Prostate gland (tissue), 2 donors: ENCODE measurements around the gene DLGAP4. TPM values are rescaled to one million over a fixed set of nuclear protein-coding genes. Genes with fewer than 3 reads are reported as not detected.

Experiments
- DNase-seq: peaks from one replicate; pipeline ENCODE4 v3.0.0-alpha.2; 2019; ENCODE audit warnings: low spot score
- H3K27ac ChIP-seq, 2 donors: fragments of 200-600 bp; sonication (generic); 2 replicates each; pipeline ENCODE4 v1.5.1; 2017 to 2019
- H3K27me3 ChIP-seq: fragments of 200-600 bp; sonication (generic); replicated peaks from 2 replicates; pipeline ENCODE4 v1.5.1; 2019; ENCODE audit not compliant: insufficient read depth
- H3K36me3 ChIP-seq, 2 donors: fragments of 200-600 bp; sonication (generic); 1 replicate in 1 of 2; 2 replicates in 1 of 2; pipeline versions ENCODE4 v1.5.1 to v1.8.1; 2017 to 2019
- H3K4me1 ChIP-seq: fragments of 200-600 bp; sonication (generic); replicated peaks from 2 replicates; pipeline ENCODE4 v1.5.1; 2019
- H3K4me3 ChIP-seq, 2 donors: fragments of 200-600 bp; sonication (generic); 2 replicates each; pipeline ENCODE4 v1.5.1; 2017 to 2019
- H3K9me3 ChIP-seq: fragments of 200-600 bp; sonication (generic); 2 replicates; pipeline ENCODE4 v1.5.1; 2017
- POLR2A ChIP-seq: fragments of 450-650 bp; IDR thresholded peaks from one replicate; pipeline ENCODE4 v1.6.1; 2016; ENCODE audit warnings: antibody characterized with exemption, mild to moderate bottlenecking
- POLR2AphosphoS5 ChIP-seq: sonication (generic); formaldehyde crosslinking; IDR thresholded peaks from one replicate; pipeline ENCODE4 v1.6.1; 2017; ENCODE audit warnings: antibody characterized with exemption
- WGBS: methylation state at CpG from one replicate; pipeline ENCODE4 v1.1.5; 2018; 5-methylcytosine and 5-hydroxymethylcytosine counted together
- intact Hi-C: fragments of 100-400 bp; cut with DNase I; formaldehyde crosslinking; loops from one replicate; pipeline ENCODE4 v1.14.2; 2022
- total RNA-seq, 2 donors: library from RNA; depleted of rRNA; stranded (reverse); fragments of >200 nt; gene quantifications; one replicate each; pipeline ENCODE4 v1.1.0, GENCODE V29; 2016
- TF ChIP-seq, protein P1 (sequence below), 4 experiments: fragments of 200-600 bp in 2 of 4; fragments of 450-650 bp in 2 of 4; sonication (generic) in 2 of 4; IDR thresholded peaks; 1 replicate in 3 of 4; 2 replicates in 1 of 4; pipeline ENCODE4 v1.5.1; 2016 to 2019; ENCODE audit warnings: antibody characterized with exemption in 4 of 4, mild to moderate bottlenecking in 2 of 4, moderate library complexity in 2 of 4

DLGAP4 gene
- total RNA-seq, 2 donors from 2014 or later, result 38.0 to 104 TPM

DNA sequence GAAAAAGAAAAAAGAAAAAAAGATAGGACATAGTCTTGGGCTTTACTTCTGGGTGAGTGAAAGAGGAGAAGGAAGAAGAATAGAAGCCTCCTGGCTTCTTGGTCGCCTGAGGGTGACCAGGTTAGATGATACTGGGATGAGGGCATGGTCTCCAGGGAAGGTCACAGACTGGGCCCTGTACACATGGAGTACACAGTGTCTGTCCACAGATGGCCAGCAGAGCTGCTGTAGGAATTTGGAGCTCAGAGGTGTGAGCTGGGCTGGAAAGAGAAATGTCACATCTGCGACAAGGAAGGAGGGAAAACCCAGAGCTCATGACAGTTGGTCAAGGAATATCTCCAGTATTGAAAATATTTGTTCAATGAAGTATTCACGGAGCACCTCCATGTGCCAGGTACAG, 56.1 kb downstream of the DLGAP4 start:
- DNase-seq, result no peak
- Histone ChIP-seq H3K36me3 (no peaks in the 10 kb centered on the region), H3K27me3 (peaks cover 5% of the 10 kb centered on the region), H3K4me3 (no peak overlapping the region), H3K27ac (no peak overlapping the region), H3K4me1 (no peaks in the 10 kb centered on the region), H3K9me3 (no peaks in the 10 kb centered on the region)
- TF ChIP-seq POLR2AphosphoS5 (no peak), POLR2A (no peak)
- TF ChIP-seq, protein P1, sequence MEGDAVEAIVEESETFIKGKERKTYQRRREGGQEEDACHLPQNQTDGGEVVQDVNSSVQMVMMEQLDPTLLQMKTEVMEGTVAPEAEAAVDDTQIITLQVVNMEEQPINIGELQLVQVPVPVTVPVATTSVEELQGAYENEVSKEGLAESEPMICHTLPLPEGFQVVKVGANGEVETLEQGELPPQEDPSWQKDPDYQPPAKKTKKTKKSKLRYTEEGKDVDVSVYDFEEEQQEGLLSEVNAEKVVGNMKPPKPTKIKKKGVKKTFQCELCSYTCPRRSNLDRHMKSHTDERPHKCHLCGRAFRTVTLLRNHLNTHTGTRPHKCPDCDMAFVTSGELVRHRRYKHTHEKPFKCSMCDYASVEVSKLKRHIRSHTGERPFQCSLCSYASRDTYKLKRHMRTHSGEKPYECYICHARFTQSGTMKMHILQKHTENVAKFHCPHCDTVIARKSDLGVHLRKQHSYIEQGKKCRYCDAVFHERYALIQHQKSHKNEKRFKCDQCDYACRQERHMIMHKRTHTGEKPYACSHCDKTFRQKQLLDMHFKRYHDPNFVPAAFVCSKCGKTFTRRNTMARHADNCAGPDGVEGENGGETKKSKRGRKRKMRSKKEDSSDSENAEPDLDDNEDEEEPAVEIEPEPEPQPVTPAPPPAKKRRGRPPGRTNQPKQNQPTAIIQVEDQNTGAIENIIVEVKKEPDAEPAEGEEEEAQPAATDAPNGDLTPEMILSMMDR (IDR thresholded peaks at IDR 0.05), result no peak
- intact Hi-C loops, result no loop called here
- WGBS, result 71% methylated on average over 3 of the region's 3 CpGs

DNA sequence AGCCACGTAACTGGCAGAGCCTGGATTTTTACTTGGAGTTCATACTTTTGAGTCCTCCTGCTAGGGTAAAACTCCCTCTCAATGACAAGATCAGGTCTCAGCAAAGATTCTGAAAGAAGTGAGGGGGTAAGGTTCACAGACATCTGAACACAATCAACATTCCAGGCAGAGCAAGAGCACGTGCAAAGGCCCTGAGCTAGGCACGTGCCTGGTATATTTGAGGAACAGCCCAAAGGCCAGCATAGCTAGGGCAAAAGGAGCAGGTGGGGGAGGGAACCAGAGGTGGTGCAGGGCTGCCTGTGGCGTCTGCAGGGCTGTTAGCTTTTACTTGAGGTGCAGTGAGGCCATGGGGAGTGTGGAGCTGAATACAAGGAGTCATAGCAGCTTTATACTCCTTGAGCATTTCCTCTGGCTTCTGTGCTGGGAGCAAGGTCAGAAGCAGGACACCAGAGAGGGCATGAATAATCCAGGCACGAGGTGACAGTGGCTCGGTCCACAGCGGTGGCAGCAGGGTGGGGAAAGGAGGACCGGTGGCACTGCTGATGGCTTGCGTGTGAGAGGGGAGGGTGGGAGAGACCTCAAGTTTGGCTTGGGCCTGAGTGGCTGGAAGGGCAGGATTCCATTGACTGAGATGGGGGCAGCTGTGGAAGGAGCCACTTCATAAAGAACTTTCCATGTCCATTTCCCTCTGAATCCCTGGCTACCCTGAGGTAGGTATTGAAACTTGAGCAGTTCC, 57.0 kb downstream of the DLGAP4 start:
- no peaks in the 10 kb centered on the region for H3K9me3 ChIP-seq
- H3K4me1 ChIP-seq, result no peaks in the 10 kb centered on the region
- H3K36me3 ChIP-seq, result no peaks in the 10 kb centered on the region
- WGBS, result 83% methylated on average over 9 of the region's 9 CpGs
- no peak for DNase-seq
- TF ChIP-seq, protein P1 (IDR thresholded peaks at IDR 0.05), result no peak
- no peak for TF ChIP-seq POLR2AphosphoS5
- no peak for TF ChIP-seq POLR2A
- H3K4me3 ChIP-seq, result no peak overlapping the region
- intact Hi-C loops, result no loop called here
- H3K27ac ChIP-seq, result no peak overlapping the region
- H3K27me3 ChIP-seq, result peaks cover 5% of the 10 kb centered on the region

DNA sequence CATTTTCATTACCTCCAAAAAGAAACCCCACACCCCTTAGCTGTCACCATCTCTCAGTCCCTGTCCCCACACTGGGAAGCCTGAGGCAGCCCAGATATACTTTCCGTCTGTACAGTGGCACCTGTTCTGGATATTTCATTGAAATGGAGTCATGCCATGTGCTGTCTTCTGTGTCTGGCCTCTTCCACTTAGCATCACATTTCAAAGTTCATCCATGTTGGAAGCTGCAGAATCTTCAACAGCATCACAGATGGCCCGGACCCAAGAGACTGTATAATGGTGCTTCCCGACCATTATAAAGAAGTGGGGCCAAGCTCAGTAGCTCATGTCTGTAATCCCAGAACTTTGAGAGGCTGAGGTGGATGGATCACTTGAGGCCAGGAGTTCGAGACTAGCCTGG, 58.4 kb downstream of the DLGAP4 start:
- 72% methylated on average over 4 of the region's 4 CpGs for WGBS
- intact Hi-C loops, result no loop called here
- Histone ChIP-seq H3K27ac (no peak overlapping the region), H3K36me3 (no peaks in the 10 kb centered on the region), H3K4me1 (no peaks in the 10 kb centered on the region), H3K4me3 (no peak overlapping the region), H3K9me3 (no peaks in the 10 kb centered on the region), H3K27me3 (peaks cover 5% of the 10 kb centered on the region)
- TF ChIP-seq POLR2AphosphoS5 (no peak), POLR2A (no peak)
- TF ChIP-seq, protein P1 (IDR thresholded peaks at IDR 0.05), result no peak
- no peak for DNase-seq

- TF ChIP-seq POLR2AphosphoS5 (no peak), POLR2A (no peak)
- TF ChIP-seq, protein P1 (IDR thresholded peaks at IDR 0.05), result no peak
- Histone ChIP-seq H3K36me3 (no peaks in the 10 kb centered on the region), H3K9me3 (no peaks in the 10 kb centered on the region), H3K4me1 (no peaks in the 10 kb centered on the region), H3K4me3 (no peak overlapping the region), H3K27me3 (peaks cover 5% of the 10 kb centered on the region), H3K27ac (no peak overlapping the region)
- WGBS, result 79% methylated on average over 16 of the region's 16 CpGs
- no peak for DNase-seq
- intact Hi-C loops, result no loop called here
Observed at GRCh38 chr20:36366623-36367369, 60.7 kb downstream of the DLGAP4 start.
